ENCODE measurements around the gene INTU.

- TF ChIP-seq EZH2 (IDR thresholded peaks at IDR 0.05; ENCODE audit: insufficient read depth, low read length): no peak
- no peak for TF ChIP-seq CTCF (IDR thresholded peaks at IDR 0.05; ENCODE audit: insufficient read depth, low read depth, low read length)
Measured at GRCh38 chr4:127709456-127709855, 76.7 kb downstream of the INTU start.

Measured in astrocyte (in vitro differentiated cells and primary cell).